Upper lobe of left lung (tissue), 6 donors: ENCODE measurements around the gene SLC22A17. TPM values are rescaled to one million over a fixed set of nuclear protein-coding genes. Genes with fewer than 3 reads are reported as not detected.

Source experiments
- ATAC-seq, 2 donors: fragments of 200-7000 bp; cut with Tn5 transposase; one replicate each; pipeline ENCODE4 v1.9.1; 2022; ENCODE audit warnings: mild to moderate bottlenecking in 2 of 2, moderate library complexity in 2 of 2; ENCODE audit not compliant: low FRiP score in 2 of 2
- DNase-seq, 2 donors: peaks; one replicate each; pipeline ENCODE4 v3.0.0-alpha.2; 2019 to 2020
- H3K27ac ChIP-seq, 4 donors: fragments of 200-600 bp; sonication (generic); one replicate each; pipeline ENCODE4 v1.5.1; 2016 to 2019
- H3K27me3 ChIP-seq, 4 donors: fragments of 200-600 bp; sonication (generic); one replicate each; pipeline ENCODE4 v1.5.1; 2017 to 2019
- H3K36me3 ChIP-seq, 4 donors: fragments of 200-600 bp; sonication (generic); one replicate each; pipeline ENCODE4 v1.5.1; 2016 to 2019
- H3K4me1 ChIP-seq, 4 donors: fragments of 200-600 bp; sonication (generic); one replicate each; pipeline ENCODE4 v1.5.1; 2018 to 2019
- H3K4me3 ChIP-seq, 4 donors: fragments of 200-600 bp; sonication (generic); one replicate each; pipeline ENCODE4 v1.5.1; 2017 to 2019; ENCODE audit warnings: mild to moderate bottlenecking in 2 of 4, moderate library complexity in 1 of 4
- H3K9me3 ChIP-seq, 4 donors: fragments of 200-600 bp; sonication (generic); one replicate each; pipeline ENCODE4 v1.5.1; 2018 to 2019
- EP300 ChIP-seq, 4 donors: sonication (generic); formaldehyde crosslinking; IDR thresholded peaks; one replicate each; pipeline ENCODE4 v1.5.1; 2017; ENCODE audit warnings: antibody characterized with exemption in 4 of 4, control low read depth in 2 of 4
- POLR2A ChIP-seq, 4 donors: fragments of 450-650 bp; IDR thresholded peaks; one replicate each; pipeline ENCODE4 v1.5.1; 2016 to 2017; ENCODE audit warnings: antibody characterized with exemption in 4 of 4, mild to moderate bottlenecking in 2 of 4
- POLR2AphosphoS5 ChIP-seq, 2 donors: sonication (generic); formaldehyde crosslinking; IDR thresholded peaks; one replicate each; pipeline ENCODE4 v1.5.1; 2017; ENCODE audit warnings: antibody characterized with exemption in 2 of 2
- WGBS, 2 donors: methylation state at CpG; one replicate each; pipeline ENCODE4 v1.1.5; 2017 to 2018; 5-methylcytosine and 5-hydroxymethylcytosine counted together
- total RNA-seq, 6 donors: library from RNA; depleted of rRNA in 4 of 6; stranded (reverse); fragments of >200 nt in 4 of 6; gene quantifications; one replicate each; pipeline versions ENCODE4 v1.1.0 to v1.2.1, GENCODE V29; 2016 to 2021
- TF ChIP-seq, protein P1 (sequence below), 6 experiments: fragments of 450-650 bp in 4 of 6; fragments of 200-600 bp in 2 of 6; sonication (generic) in 2 of 6; IDR thresholded peaks; one replicate each; pipeline ENCODE4 v1.5.1; 2016 to 2019; ENCODE audit warnings: antibody characterized with exemption in 6 of 6
- donor health status: DM: no; HTN: no; CAD: no; lungs with moderate emphysema.
- donor health status: DM: no; HTN: yes; CAD: no; lungs with severe emphysema.

SLC22A17 gene
- total RNA-seq, 6 donors from 2014 or later = 5.8 to 16.8 (median 12.4) TPM

DNA sequence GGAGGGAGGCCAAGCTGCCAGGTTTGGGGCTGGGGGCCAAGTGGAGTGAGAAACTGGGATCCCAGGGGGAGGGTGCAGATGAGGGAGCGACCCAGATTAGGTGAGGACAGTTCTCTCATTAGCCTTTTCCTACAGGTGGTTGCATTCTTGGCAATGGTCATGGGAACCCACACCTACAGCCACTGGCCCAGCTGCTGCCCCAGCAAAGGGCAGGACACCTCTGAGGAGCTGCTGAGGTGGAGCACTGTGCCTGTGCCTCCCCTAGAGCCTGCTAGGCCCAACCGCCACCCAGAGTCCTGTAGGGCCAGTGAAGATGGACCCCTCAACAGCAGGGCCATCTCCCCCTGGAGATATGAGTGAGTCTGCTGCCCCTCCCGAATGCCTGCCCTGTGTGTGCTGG lies 20.4 kb upstream of the SLC22A17 start:
- TF ChIP-seq POLR2A (IDR thresholded peaks at IDR 0.05) (no peak), EP300 (IDR thresholded peaks at IDR 0.05) (no peak), POLR2AphosphoS5 (IDR thresholded peaks at IDR 0.05) (no peak)
- TF ChIP-seq, protein P1, sequence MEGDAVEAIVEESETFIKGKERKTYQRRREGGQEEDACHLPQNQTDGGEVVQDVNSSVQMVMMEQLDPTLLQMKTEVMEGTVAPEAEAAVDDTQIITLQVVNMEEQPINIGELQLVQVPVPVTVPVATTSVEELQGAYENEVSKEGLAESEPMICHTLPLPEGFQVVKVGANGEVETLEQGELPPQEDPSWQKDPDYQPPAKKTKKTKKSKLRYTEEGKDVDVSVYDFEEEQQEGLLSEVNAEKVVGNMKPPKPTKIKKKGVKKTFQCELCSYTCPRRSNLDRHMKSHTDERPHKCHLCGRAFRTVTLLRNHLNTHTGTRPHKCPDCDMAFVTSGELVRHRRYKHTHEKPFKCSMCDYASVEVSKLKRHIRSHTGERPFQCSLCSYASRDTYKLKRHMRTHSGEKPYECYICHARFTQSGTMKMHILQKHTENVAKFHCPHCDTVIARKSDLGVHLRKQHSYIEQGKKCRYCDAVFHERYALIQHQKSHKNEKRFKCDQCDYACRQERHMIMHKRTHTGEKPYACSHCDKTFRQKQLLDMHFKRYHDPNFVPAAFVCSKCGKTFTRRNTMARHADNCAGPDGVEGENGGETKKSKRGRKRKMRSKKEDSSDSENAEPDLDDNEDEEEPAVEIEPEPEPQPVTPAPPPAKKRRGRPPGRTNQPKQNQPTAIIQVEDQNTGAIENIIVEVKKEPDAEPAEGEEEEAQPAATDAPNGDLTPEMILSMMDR (IDR thresholded peaks at IDR 0.05) = no peak
- H3K4me1 ChIP-seq = no peaks in the 10 kb centered on the region
- DNase-seq (no peak), ATAC-seq (no peak)
- 50 to 86% methylated on average over 1 to 3 of the region's 3 CpGs for WGBS, 2 donors
- H3K36me3 ChIP-seq = no peaks in the 10 kb centered on the region
- H3K4me3 ChIP-seq = no peak overlapping the region
- H3K9me3 ChIP-seq = no peaks in the 10 kb centered on the region
- no peaks in the 10 kb centered on the region for H3K27me3 ChIP-seq
- no peak overlapping the region for H3K27ac ChIP-seq

DNA sequence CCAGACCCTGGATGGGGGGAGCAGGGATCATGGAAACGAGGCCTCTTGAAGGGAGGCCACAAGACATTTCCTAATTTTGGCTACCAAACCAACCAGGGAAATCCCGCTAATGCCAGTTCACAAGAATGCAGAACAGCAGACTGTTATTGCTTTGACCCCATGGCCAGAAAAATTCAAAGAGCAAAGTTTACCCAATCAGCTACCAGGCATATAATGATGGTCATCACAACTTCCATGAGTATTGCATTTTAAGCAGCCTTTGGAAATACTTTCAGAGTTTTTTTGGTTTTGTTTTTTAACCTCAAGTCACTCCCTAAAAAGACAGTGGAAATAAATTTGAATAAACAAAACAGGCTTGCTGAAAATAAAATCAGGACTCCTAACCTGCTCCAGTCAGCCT lies 19.8 kb upstream of the SLC22A17 start, which contains the start of gene IL25:
IL25 (plus strand) TSS at position 301 of the 400 bp plus-strand sequence.
- no peak within 1 kb of the TSS for H3K27ac ChIP-seq
- no peaks in the 10 kb centered on the region for H3K36me3 ChIP-seq
- no peaks in the 10 kb centered on the region for H3K9me3 ChIP-seq
- H3K27me3 ChIP-seq = no peaks in the 10 kb centered on the region
- no peak within 1 kb of the TSS for H3K4me3 ChIP-seq
- no peaks in the 10 kb centered on the region for H3K4me1 ChIP-seq
- ATAC-seq = no peak
- DNase-seq = no peak
- TF ChIP-seq, protein P1 (IDR thresholded peaks at IDR 0.05) = no peak
- TF ChIP-seq EP300 (IDR thresholded peaks at IDR 0.05) (no peak), POLR2A (IDR thresholded peaks at IDR 0.05) (no peak), POLR2AphosphoS5 (IDR thresholded peaks at IDR 0.05) (no peak)
- WGBS, 2 donors = 66 to 79% methylated on average over 2 of the region's 2 CpGs

DNA sequence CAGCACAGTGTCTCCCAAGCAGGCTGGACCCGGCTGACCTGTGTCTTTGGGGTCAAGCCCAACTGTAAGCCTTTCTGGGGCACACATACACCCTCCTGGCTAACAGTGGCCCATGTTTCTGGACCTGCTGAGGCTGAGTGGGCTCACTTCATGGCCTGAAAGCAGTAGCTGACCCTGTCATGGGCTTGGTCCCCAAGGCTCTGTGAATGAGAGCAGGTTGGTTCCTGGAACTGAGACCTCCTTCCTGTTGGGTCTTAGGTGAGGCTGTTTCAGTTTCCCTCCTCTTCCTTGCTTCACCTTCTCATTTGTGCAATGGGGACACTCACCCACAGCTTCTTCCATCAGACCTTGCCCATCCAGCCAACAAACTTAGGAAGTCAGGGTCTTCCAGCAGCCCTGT lies 19.2 kb upstream of the SLC22A17 start:
- TF ChIP-seq EP300 (IDR thresholded peaks at IDR 0.05) = no peak
- no peak for TF ChIP-seq POLR2A (IDR thresholded peaks at IDR 0.05)
- H3K27me3 ChIP-seq = no peaks in the 10 kb centered on the region
- 100% methylated on average over 1 of the region's 1 CpG; no CpG with 5 or more reads in 1 of the 2 donors for WGBS, 2 donors
- H3K4me1 ChIP-seq = no peaks in the 10 kb centered on the region
- H3K4me3 ChIP-seq = no peak overlapping the region
- H3K27ac ChIP-seq = no peak overlapping the region
- DNase-seq (no peak), ATAC-seq (no peak)
- no peaks in the 10 kb centered on the region for H3K36me3 ChIP-seq
- H3K9me3 ChIP-seq = no peaks in the 10 kb centered on the region

DNA sequence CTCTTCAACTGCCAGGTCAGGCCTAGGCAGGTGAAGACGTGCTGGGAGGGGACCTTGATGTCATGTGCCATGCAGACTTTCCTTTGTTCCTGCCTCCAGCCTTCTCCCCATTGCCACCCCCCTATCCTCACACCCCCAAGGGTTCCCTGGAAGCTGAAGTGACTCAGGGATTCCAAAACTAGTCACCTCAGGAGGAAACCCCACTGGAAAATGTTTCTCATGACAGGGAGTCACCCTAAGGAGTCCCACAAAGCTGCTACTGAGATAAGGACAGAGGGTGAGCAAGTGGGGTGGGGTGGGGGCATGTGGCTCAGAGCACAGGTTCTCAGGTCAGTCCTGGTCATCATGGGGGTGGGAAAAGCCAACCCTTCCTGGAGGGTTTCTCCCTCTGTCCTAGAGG lies 17.5 kb upstream of the SLC22A17 start:
- DNase-seq = no peak
- Histone ChIP-seq H3K4me1 (peaks cover 0 to 9% (median 4%) of the 10 kb centered on the region in 4 donors), H3K27ac (no peak overlapping the region), H3K4me3 (no peak overlapping the region), H3K27me3 (peaks cover 0 to 9% (median 2%) of the 10 kb centered on the region in 4 donors), H3K36me3 (no peaks in the 10 kb centered on the region), H3K9me3 (no peaks in the 10 kb centered on the region)
- ATAC-seq = no peak
- WGBS, 2 donors = 38 to 60% methylated on average over 1 of the region's 1 CpG
- TF ChIP-seq EP300 (IDR thresholded peaks at IDR 0.05) (no peak), POLR2A (IDR thresholded peaks at IDR 0.05) (no peak), POLR2AphosphoS5 (IDR thresholded peaks at IDR 0.05) (no peak)
- TF ChIP-seq, protein P1 (IDR thresholded peaks at IDR 0.05) = no peak

DNA sequence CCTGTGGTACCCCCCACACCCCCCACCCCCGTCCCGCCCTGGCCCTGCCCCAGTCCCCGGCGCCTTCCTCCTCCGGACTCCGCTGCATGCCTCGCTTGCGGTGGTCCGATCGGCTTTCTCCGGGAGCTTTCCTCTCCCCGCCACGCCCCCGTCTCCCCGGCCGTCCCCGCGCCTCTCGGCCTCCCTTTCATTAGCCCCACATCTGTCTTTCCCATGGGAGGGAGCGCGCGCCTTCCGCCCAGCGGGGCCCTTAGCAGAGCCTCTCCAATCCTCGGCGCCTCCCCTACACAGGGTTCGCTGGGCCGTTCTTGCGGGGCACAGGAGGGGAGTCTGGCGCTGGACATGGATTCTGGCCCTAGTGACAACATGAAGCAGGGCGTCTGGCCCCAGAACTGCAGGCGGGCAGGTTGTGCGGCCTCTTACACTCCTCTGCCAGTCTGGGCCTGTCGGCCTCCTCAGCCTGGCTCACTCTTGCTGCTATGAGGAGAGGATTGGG lies 13.8 kb upstream of the SLC22A17 start:
- Histone ChIP-seq H3K27me3 (peaks cover 0 to 13% (median 6%) of the 10 kb centered on the region in 4 donors), H3K4me3 (peak overlapping the region in 3 of 4 donors; percentile 50 to 59 (median 56)), H3K9me3 (no peaks in the 10 kb centered on the region), H3K36me3 (no peaks in the 10 kb centered on the region), H3K4me1 (peaks cover 2 to 22% (median 11%) of the 10 kb centered on the region in 4 donors), H3K27ac (peak overlapping the region; percentile 83 to 92 (median 87))
- TF ChIP-seq EP300 (IDR thresholded peaks at IDR 0.05) (no peak), POLR2AphosphoS5 (IDR thresholded peaks at IDR 0.05) (no peak), POLR2A (IDR thresholded peaks at IDR 0.05) (no peak)
- TF ChIP-seq, protein P1 (IDR thresholded peaks at IDR 0.05) = no peak
- WGBS, 2 donors = 35 to 46% methylated on average over 15 to 34 of the region's 34 CpGs
- ATAC-seq = peak; percentile 56 to 62
- DNase-seq = peak; percentile 59 to 92
